Amygdala (tissue), 56 donors: Measurements from ENCODE around the gene TXNDC11.
A peak's percentile ranks its signal among the peaks of the same experiment; 100 is the strongest.

Experiments used
- DNase-seq, 56 donors: peaks; one replicate each; lab custom pipeline; 2025; lab: John Stamatoyannopoulos, UW

The TXNDC11 gene

DNA sequence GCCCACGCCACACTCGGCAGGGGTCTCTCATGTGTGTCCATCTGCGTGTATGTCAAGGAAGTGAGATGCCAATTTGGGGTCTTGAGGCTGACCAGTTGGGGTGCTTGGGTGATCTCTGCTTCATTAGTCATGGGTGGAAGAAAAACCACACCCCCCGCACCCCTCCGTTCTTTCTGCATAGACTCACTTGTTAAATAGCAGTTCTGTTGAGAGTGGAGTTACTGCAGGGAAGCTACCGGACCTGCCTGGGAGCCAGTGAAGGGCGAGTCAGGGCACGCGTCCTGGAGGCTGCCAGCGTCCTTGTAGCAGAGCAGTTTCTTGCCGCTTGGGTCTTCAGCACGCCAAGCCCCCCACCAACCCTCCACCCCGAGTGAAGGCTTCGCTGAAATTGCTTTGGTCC, 65.9 kb downstream of the TXNDC11 start:
- DNase-seq: no peak

DNA sequence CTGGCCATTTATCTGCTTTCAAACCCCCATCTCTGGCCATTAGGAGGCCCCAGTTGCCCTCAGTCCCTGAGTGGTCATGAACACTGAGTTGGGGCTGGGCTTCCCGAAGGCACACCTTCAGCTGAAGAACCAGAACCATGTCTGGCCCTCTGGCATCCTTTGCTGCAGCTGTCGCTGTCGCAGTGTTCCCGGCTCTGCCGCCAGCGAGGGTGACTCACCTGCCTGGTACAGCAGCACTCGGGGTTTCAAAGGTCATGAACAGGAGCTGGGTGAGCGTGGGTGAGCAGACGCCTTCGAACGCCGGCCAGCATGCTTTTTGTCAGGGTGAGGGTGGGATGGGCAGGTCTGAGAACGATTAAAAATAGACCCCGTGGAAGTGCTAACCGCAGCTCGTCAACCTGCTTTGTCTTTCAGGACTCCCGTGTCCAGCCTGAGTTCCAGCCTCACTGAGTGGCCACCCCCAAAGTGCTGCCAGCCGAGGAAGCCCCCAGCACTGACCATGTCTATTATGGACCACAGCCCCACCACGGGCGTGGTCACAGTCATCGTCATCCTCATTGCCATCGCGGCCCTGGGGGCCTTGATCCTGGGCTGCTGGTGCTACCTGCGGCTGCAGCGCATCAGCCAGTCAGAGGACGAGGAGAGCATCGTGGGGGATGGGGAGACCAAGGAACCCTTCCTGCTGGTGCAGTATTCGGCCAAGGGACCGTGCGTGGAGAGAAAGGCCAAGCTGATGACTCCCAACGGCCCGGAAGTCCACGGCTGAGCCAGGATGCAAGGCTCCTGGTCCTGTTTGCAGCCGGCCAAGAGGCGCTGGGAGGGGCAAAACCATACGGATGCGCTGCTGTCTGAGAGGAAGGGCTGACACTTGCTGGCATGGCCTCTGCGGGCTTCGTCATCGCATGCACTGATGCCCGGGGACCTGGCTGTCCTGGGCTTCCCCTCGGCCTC, 66.8 kb downstream of the TXNDC11 start:
- DNase-seq: peak in 2 of 56 donors; percentile 14 to 40

- DNase-seq: peak in 4 of 56 donors; percentile 6 to 44 (median 14)
Measured at GRCh38 chr16:11674818-11675560, 67.7 kb downstream of the TXNDC11 start.

DNA sequence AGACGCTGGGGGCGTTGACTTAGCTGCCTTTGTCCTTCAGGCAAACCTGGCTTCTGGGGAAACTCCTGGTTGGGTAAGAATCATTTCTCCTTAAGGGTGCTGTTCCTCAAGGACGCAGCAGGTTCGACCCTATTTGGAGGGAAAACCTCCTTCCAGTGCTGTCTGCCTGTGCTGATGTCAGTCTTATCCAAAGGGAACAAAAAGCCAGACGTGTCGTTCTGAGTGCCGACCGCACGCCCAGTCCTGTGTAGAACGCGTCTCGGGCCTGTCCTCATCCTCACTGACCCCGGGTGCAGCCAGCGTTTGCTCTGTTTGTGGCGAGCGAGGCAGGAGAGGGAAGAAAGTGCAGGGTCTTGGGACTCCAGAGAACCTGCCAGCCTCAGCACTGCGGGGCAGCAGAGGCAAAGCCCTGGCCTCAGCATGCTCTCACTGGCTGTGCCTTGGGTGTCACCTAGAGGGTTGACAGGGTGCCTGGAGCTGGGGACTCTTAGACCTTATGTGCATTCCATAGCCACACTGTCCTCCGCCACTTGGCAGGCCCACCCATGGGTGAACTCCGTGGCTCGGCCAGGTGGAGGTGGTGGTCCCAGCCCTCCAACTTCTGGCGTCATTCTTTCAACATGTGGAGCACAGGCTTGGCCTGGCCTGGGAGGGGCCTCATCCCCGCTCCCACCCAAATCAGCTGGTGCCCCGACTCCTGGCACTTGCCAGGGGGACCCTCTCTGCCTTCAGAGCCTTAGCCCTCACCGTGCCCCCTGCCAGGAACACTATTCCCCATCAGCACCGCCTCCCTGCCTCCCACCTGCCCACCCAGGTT, 68.4 kb downstream of the TXNDC11 start:
- DNase-seq: peak in 1 of 56 donors; percentile 46

DNA sequence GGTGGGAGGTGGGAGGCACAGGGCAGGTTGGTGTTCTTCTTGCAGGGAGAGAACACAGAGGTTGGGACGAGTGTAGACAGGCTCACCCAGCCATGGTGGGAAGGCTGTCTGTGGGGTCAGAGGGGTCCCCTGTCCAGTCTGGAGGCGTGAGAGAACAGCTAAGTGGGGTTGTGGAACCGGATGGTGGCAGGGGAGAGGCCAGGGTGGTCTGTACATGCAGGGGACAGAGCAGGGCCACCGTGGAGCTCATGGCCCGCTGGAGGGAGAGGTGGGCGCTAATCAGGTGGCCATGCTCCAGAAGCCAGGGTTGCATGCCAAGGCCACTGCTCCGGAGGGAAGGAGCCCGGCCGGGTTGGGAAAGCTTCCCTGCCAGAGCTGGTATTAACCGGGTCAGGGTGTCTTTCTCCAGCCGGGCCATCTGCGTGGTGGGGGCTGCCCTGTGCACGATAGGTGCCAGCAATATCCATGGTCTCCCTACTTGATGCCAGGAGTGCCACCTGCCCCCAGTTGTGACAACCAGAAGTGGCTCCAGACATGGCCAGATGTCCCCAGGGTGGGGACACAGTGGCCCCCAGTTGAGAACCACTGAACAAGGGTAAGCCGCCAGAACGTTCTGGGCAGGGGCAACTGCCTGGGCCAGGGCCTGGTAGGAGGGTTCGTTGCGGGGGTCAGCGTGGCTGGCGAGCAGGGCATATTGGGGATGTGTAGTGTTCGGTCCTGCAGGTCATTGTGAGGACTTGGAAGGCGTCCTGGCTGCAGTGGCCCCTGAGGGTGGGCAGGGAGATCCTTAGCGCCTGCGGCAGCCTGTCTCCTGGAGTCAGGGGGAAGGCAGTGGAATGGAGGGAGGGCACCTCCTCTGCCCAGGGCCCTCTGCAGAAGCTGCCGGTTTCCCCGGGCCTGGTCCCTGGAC, 69.3 kb downstream of the TXNDC11 start:
- DNase-seq: peak in 9 of 56 donors; percentile 17 to 57 (median 38)

GRCh38 chr16:11672206-11673090, 70.2 kb downstream of the TXNDC11 start:
- peak in 1 of 56 donors; percentile 8 for DNase-seq

GRCh38 chr16:11671676-11672075, 71.0 kb downstream of the TXNDC11 start:
- DNase-seq: peak in 2 of 56 donors; percentile 8 to 14

- DNase-seq: no peak
Measured at GRCh38 chr16:11671271-11671670, 71.4 kb downstream of the TXNDC11 start.

- peak in 9 of 56 donors; percentile 19 to 55 (median 32) for DNase-seq
Measured at GRCh38 chr16:11670171-11671131, 72.2 kb downstream of the TXNDC11 start.

DNA sequence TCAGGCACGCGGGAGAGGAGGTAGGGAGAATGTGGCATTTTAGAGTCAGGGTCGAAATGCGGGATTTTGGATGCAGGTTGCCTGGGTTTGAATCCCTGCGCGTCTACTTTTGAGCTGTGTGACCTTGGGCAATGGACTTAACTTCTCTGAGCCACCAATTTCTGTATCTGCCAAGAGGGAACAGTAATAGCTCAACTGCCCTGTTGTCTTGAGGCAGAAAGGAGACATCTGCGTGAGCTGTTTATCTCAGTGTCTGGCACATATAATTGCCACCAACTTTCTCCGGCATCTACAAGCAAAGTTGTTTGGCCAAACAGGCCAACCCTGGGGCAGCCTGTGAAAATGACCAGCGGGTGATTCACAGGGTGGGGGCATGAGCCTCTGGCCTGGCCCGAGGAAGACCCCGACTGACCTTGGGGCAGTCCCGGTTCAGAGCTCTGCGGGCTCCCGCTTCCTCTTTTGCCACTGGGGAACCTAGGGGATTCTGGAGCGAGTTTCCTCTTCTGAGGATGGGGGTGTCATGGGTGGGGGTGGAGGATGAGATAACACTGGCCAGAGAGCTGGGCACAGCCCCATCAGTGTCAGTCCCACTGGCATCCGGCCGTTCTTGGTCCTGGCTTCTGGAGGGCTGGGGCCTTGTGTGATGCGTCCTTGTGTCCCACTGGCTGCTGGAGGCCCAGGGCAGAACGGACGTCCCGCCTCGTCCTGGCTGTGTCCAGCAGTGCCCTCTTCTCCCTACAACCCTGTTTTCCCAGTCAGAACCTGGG, 73.1 kb downstream of the TXNDC11 start:
- DNase-seq: peak in 30 of 56 donors; percentile 18 to 67 (median 39)

DNA sequence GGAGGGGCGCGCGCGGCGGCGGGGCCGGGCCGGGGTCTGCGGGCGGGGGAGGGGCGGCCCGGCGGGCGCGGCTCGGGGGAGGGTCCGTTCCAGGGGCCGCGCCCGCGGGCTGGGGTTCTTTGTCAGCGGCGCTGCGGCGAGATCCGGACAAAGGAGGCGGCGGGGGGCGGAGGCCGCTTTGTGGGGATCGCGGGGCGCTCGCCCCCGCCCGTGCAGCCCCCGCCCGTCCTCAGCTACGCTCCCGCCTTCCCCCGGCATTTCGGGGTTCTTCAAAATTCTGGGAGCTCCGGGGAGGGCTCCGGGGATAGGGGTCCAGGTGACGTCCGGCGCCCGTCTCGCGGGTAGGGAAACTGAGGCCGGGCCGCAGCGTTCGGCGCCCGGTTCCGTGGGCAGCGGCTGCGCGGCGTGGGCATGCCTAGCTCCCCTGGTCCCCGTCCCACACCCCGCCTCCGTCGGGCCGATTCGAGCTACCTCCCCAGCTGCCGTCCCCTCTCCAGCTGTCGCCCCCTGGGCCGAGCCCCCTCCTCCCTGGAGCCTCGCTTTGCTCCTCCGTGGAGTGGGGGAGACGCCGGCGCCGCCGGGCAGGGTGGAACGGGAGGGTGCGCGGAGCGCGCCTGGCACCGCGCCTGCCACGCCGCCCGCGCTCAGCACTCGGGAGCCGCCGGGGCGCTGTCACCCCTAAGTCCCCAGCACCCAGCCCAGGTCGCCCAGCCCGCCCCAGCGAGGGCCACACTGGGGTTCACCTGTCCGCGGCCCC, 73.9 kb downstream of the TXNDC11 start:
- peak in 9 of 56 donors; percentile 13 to 63 (median 32) for DNase-seq

DNA sequence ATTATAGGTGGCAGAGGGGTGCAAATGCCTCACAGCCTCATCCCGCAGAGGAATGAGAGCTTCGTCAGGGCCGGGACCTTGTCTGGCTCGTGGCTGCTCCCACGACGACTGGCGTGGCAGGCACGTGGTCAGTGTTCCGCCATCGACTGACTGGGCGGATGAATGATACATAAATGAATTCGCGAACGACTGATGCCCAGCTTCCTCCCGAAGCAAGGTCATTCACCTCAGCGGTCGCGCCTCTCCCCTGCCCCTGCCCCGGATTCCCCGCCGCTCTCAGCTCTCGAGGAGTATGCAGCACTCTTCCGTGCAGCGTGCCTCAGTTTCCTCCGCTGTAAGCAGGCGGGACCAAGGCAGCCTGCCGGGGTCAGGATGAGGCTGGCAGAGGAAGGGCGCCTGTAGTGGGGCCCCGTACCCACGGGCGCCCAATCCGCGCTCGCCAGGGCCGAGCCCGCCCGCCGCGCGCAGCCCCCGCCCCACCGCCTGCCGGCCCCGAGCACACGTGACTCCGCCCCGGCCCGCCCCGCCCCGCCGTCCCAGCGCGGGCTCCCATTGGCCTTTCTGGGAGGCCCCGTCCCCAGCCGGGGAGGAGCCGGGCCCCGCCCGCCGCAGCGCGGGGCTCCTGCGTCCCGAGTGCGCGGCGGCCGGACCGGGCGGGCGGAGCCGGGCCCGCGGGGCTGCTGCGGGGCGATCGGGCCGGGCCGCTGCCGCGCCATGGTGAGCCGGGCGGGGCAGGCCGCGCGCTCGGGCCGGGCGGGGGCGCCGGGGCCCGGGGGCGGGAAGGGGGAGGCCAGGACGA, 74.6 kb downstream of the TXNDC11 start, which contains the start of gene SNN:
Gene SNN (plus strand): TSS at position 632 of the 799 bp plus-strand sequence. CDS start 7,605 bp downstream, outside the sequence.
- peak in 54 of 56 donors; percentile 25 to 90 (median 70) for DNase-seq

- no peak for DNase-seq
Measured at GRCh38 chr16:11667221-11667823, 75.3 kb downstream of the TXNDC11 start.
